ENCODE data around the gene HID1.

GRCh38 chr17:74956093-74956492 is 16.5 kb downstream of the HID1 start:
- TF ChIP-seq TAF1 (IDR thresholded peaks at IDR 0.05; ENCODE audit: low read depth) (no peak), CTCF (IDR thresholded peaks at IDR 0.05; ENCODE audit: poor library complexity, severe bottlenecking) (no peak), EZH2 (IDR thresholded peaks at IDR 0.05; ENCODE audit: borderline replicate concordance, insufficient read depth, low read length, poor library complexity, severe bottlenecking) (no peak), POLR2AphosphoS5 (IDR thresholded peaks at IDR 0.05) (no peak)
- TF ChIP-seq, protein P1, sequence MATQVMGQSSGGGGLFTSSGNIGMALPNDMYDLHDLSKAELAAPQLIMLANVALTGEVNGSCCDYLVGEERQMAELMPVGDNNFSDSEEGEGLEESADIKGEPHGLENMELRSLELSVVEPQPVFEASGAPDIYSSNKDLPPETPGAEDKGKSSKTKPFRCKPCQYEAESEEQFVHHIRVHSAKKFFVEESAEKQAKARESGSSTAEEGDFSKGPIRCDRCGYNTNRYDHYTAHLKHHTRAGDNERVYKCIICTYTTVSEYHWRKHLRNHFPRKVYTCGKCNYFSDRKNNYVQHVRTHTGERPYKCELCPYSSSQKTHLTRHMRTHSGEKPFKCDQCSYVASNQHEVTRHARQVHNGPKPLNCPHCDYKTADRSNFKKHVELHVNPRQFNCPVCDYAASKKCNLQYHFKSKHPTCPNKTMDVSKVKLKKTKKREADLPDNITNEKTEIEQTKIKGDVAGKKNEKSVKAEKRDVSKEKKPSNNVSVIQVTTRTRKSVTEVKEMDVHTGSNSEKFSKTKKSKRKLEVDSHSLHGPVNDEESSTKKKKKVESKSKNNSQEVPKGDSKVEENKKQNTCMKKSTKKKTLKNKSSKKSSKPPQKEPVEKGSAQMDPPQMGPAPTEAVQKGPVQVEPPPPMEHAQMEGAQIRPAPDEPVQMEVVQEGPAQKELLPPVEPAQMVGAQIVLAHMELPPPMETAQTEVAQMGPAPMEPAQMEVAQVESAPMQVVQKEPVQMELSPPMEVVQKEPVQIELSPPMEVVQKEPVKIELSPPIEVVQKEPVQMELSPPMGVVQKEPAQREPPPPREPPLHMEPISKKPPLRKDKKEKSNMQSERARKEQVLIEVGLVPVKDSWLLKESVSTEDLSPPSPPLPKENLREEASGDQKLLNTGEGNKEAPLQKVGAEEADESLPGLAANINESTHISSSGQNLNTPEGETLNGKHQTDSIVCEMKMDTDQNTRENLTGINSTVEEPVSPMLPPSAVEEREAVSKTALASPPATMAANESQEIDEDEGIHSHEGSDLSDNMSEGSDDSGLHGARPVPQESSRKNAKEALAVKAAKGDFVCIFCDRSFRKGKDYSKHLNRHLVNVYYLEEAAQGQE (IDR thresholded peaks at IDR 0.05; ENCODE audit: borderline replicate concordance) = no peak

Measured in neural cell (in vitro differentiated cells).